Suprapubic skin (tissue), 4 donors: Measurements from ENCODE around the gene BMF.

ENCODE experiments used
- POLR2A ChIP-seq, 2 donors: fragments of 450-650 bp; IDR thresholded peaks; one replicate each; pipeline ENCODE4 v1.6.1; 2017; ENCODE audit warnings: antibody characterized with exemption in 2 of 2, mild to moderate bottlenecking in 2 of 2, moderate library complexity in 2 of 2
- POLR2AphosphoS5 ChIP-seq, 3 donors: sonication (generic); formaldehyde crosslinking; IDR thresholded peaks; one replicate each; pipeline ENCODE4 v1.6.1; 2017; ENCODE audit warnings: antibody characterized with exemption in 3 of 3

DNA sequence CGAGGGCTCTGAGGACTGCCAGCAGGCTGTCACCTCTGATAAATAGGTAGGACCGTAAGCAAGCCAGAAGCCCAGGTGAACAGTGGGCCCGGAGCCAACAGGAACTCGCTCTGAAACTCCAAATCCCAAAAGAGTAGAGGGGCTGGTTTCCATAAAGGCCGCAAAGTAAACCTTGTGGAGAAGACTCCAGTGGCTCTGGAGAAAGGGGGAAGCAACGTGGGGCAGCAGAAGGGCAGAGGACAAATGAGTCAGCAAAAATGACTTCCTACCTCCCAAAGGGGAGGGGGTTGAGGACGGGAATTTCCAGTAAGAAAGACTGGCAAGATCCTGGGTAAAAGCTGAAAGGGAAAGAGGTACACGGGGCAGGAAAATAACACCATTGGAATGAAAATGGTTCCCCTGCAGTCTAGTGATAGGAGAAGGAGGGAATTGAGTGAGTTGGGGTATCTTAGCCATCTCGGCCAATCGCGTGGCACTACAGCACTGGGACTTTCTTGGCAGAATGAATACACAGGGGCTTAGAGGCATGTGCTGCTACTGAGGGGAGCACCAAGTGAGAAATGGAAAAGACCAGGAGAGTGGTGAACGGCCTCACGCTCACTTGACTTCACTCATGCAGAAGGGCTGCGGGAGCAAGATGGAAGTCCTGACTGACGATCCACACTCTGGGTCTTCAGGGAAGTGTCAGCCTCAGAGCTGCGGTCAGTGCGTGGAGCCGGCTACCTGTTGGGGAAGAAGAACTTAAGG lies 33.2 kb downstream of the BMF start:
- TF ChIP-seq POLR2A (IDR thresholded peaks at IDR 0.05) (no peak), POLR2AphosphoS5 (IDR thresholded peaks at IDR 0.05) (no peak)
